NCI-H510A (cell line): Measurements from ENCODE around the gene C16orf74.

Source experiments
- DNase-seq: peaks from one replicate; lab custom pipeline; 2025; lab: John Stamatoyannopoulos, UW

The C16orf74 gene

DNA sequence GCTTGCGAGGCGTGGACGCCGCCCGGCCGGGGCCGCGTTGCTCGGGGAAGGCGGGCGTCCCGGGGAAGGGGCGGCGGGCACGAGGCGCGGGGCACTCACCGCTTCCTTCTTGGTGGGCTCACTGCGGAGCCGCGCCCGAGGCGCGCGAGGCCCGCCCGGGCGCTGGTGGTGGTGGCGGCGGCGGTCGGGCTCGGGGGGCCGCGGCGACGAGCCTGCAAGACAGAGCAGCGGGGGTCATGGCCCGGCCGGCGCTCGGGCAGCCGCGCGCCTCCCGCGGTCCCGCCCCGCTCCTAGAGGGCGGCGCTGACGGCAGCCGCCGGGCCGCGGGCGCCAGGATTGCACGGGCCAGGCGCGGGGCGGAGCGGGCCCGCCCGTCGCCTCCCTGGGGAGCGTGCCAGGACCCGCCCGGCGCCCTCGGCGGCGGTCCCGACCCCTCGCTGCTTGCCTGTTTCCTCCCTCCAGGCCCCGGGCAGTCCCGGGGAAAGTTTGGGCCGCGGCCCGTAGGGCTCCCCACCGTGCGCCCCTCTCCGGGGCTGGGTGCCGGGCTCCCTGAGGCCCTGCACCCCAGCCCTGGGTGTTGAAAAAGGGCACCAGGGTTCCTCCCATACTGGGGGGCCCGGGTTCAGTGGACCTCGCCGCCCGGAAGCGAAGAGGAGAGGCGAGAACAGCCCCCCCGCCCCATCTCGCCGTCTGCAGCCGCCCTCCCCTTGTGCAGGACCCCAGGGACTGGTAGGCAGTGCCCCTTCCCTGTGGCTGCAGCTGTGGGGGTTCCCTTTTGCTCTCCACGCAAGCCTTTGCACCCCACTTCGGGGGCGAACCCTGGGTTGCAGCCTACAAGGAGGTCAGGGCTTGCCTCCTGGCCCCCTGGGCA lies at the start of gene C16orf74:
C16orf74 (minus strand) TSS at position 270 of the 871 bp plus-strand sequence. CDS start 15,879 bp downstream, outside the sequence.
- DNase-seq, result peak; percentile 32

DNA sequence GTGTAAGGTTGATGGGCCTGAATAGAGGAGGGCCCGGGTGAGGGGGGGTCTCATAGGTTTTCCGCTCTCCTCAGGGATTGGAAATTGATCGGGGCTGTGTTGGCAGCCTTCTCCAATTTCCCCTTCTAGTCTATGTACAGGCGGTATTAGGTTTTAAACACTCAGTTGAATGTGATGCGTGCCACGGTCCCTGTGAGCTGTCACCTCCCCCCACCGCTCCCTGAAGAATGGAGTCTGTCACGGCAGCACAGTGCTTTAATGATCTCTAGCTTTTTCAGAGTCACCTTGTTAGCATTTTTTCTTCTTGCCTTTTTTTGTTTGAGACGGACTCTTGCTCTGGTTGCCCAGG lies 49.4 kb upstream of the C16orf74 start:
- no peak for DNase-seq

GRCh38 chr16:85799497-85800320 lies 48.8 kb upstream of the C16orf74 start, which contains the start of the genes COX4I1 and EMC8:
TSS of gene COX4I1 (plus strand) at chr16:85799695. CDS start at chr16:85801206, 1,511 bp downstream.
TSS of gene EMC8 (minus strand) at chr16:85799544. CDS start at chr16:85799295, 249 bp downstream.
- DNase-seq, result peak; percentile 96

DNA sequence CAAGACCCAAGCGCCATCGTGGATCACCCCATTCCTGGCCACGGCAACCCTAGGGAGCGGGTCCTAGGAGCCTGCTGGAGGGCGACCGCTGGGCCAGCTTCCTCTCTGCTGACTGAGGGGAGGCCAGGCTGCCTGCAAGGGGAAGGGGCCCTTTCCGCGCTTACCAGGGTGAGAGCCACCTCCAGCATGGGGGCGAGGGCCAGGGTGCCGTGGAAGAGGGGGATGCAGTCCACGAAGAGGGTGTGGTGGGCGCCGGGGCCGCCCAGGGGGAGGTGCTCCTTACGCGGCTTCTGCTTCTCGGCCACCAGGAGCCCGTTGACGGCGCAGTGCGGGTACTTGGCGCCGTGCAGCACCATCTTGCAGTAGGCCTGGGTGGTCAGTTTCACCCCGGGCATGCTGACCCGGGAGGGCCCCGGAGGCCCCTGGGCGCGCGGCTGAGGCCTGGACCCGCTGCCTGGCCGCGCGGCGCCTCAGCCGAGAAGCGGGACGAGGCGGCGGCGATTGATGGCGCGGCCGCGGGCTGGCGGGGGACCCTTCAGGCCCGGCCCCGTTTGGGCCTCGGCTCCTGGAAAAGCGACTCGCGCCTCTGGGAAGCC lies 48.1 kb upstream of the C16orf74 start:
- DNase-seq, result peak; percentile 20

- no peak for DNase-seq
Observed at GRCh38 chr16:85798283-85798776, 47.4 kb upstream of the C16orf74 start.

DNA sequence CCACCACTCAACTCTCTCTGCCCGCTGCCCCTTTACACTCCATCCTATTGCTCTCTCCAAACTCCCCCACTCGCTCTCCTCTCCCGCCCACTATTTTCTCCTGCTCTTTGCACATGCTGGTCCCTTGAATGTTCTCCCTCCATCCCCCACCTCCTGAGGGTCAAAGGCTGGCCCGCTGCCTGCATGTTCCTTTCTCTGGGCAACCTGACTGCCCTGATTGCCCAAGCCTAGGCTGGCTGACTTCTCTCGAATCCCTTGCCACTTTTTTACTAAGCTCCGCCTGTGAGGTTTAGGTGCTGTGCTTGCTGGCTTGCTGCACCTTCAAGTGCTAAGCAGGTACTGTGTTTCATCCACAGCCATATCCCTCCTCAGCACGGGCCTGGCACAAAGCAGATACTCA lies 45.7 kb upstream of the C16orf74 start:
- no peak for DNase-seq

DNA sequence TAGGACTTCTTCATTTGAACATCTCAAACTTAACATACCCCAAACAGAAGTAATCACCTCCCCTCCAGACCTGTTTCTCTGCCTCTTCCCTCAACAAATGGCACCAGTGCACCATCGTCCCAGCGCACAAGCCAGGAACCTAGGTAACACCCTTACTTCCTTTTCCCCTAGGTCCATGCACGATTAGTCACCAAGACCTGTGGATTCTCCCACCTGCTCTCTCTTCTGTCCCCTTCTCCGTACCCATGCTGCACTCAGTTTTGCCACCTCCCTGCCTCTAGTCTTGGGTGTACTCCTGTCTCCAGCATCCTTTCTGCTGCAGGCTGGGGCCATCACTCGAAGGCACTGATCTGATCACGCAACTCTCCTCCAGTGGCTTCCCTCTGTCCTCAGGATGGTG lies 45.3 kb upstream of the C16orf74 start:
- DNase-seq, result no peak

DNA sequence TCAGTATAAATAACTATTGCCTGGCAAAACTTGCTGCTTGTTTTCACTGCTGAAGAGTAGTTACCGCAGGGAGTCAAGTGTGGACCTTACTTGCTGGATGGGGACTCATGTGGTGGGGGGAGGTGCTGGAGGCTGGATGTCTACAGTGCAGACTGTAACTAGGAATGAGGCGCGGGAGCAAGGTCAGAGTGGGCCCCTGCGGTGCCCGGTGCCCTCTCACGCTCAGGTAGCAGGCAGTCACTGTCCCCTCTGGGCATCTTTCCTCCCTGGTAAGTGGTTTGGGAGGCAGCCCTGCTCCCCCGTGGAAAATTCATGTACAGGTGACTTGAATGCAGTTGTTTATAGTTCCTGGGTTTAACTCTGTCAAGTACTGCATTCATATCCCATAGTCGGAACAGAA lies 43.8 kb upstream of the C16orf74 start:
- no peak for DNase-seq

DNA sequence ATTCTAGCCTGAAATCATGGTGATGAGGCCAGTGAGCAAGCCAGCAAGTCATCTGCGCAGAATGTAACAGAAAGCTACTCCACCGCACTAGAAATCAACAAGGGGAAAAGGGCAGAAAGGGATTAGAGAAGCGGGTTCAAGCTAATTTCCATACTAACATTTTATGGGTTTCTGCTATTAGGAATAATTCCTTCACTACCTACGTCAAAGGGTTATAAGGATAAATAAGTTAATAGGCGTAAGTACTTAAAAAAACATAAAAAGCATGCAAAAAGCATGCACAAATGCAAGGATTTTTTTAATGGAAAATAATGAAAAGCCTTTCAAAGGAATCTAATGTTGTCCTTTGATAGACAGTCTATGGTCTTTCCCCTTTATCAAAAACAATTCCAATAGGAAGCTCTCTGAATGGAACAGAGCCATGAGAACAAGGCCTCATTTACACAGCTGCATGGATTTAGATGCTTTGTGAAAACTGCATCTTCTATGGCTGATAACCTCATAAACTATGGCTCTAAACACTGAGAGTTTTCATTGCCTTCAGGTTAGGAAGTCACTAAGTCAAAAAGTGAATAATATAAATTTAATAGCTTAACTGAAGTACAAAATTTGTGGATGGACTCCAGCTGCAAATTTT lies 42.9 kb upstream of the C16orf74 start:
- no peak for DNase-seq

- DNase-seq, result no peak
Observed at GRCh38 chr16:85789773-85790172, 38.9 kb upstream of the C16orf74 start.

DNA sequence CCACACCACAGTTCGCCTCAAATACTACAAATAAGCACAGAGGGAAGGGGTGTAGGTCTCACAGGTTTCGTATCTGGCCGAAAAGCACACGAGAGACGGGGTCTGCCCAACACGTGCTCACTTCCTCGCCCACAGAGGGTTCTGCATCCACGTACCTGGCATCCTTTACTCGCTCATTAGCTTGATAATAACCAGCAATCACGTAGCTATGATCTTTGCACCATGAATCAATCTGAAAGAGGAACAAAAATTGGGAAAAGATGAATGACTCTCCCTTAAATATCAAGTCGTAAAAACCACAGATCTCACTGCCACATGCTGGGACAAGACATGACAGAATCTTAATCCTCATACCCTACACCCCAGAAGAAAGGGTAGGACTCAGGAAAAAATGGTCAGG lies 37.9 kb upstream of the C16orf74 start:
- no peak for DNase-seq

- no peak for DNase-seq
Observed at GRCh38 chr16:85785927-85786326, 35.0 kb upstream of the C16orf74 start.

- DNase-seq, result no peak
Observed at GRCh38 chr16:85784813-85785212, 33.9 kb upstream of the C16orf74 start.

- no peak for DNase-seq
Observed at GRCh38 chr16:85783441-85783840, 32.5 kb upstream of the C16orf74 start.

DNA sequence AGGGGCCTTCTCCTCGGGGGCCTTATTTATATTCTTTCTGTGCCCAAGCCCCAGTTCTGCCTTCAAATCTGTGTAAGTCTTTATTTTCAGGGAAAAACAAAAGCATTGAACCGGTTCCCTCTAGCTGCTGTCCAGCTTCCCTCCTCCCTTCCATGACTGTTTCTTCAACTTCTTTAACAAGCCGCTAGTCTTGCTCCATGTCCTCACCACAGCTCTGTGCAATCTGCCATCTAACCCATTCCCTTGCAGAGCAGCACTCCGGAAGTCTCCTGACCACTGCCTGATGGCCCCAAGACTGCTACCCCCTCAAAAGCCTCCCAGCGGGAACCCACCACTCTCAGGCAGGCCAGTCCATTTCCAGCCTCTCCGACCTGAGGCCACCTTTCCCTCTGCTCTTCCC lies 31.6 kb upstream of the C16orf74 start:
- no peak for DNase-seq

DNA sequence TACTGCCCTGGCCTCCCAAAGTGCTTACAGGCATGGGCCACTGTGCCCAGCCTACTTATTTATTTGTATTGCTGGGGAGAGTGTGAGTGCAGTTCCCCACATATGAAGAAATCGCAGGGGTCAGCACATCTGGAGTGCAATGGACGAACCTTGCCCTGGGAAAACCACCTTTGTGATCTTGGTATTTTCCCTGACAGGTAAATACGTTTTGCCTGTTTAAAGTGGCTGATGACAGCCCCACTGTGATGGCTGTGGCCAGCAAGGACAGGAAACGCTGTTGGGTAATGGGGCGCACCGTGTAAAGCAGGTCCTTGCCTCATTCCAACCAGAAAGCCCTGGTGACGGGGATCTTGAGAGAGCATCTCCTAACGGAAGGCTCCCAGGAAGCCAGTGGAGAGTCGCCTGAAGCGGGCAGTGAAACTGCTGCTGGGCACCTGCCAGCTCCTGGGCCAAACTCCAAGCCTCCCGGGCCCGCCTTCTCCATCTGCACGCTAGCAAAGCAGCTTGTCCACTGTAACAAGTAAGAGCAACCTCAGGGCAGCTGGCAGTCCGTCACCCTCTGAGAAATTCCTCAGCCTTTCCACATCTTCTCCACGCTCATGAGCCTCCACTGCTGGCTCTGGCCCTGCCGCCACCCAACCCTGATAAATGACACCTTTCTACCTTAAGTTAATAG lies 30.9 kb upstream of the C16orf74 start:
- no peak for DNase-seq

GRCh38 chr16:85781156-85781555 lies 30.3 kb upstream of the C16orf74 start:
- no peak for DNase-seq

- no peak for DNase-seq
Observed at GRCh38 chr16:85780281-85780680, 29.4 kb upstream of the C16orf74 start.

DNA sequence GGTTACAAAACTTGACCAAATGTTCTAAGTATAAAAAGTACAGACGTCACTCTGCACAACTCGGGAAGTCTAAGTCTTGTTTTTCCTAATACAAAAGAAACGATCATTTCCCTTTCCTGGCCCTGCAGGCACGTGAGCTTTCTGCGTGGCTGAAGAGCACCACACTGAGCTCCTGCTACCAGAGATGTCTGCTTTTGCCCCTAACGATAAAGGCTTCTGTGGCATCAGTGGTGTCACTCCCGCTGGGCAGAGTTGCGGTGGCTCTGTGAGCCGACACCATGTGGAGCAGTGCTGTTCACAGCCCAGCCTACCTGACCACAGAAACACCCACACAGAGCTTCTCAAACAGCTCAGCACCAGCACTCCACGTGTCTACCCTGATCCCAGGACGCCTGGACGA lies 28.0 kb upstream of the C16orf74 start:
- DNase-seq, result no peak

DNA sequence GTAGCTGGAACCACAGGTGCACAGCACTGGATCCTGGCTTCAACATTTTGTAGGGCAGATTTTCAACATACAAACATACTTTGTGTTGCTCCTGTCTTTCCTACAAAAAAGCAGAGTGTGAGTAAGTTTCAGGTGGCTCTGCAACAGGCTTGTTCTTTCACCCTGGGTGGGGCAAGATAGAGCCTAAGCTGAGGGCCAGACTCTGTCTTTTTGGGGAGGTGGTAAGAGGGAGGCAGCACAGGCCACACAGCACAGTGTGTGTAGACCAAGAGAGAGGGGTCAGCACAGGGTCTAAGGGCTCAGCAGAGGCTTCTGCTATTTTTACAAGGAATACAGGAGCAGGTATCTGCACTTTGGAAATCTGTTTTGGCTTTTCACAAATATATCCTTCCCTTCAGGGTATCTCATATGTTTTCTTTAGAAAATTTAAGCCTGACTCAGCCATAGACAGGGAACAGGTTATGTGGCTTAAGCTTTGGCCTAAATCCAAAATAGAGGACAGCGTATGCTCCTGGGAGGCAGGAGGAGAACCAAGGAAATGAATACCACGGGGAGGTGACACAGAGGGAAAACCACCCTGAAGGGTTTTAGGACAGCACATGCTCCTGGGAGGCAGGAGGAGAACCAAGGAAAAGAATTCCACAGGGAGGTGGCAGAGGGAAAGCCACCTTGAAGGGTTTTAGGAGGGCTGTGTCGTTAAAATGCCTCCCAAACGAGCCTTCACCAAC lies 26.9 kb upstream of the C16orf74 start:
- no peak for DNase-seq

GRCh38 chr16:85774811-85775210 lies 23.9 kb upstream of the C16orf74 start:
- DNase-seq, result no peak
